Neural crest cell (in vitro differentiated cells): ENCODE data around the gene SLC7A4. TPM values are rescaled to one million over a fixed set of nuclear protein-coding genes. Genes with fewer than 3 reads are reported as not detected.

Experiments
- DNase-seq: peaks from one replicate; pipeline ENCODE4 v3.0.0; 2021; ENCODE audit warnings: low read depth, mixed read lengths, low spot score
- H3K27ac Mint-ChIP-seq: one replicate; pipeline ENCODE4 v1.8.0; 2021; ENCODE audit warnings: mild to moderate bottlenecking, mixed read lengths; ENCODE audit not compliant: unreplicated experiment
- H3K27me3 Mint-ChIP-seq: 2 replicates; pipeline ENCODE4 v1.8.0; 2021; ENCODE audit warnings: low read depth, mild to moderate bottlenecking, mixed read lengths
- H3K36me3 Mint-ChIP-seq: 2 replicates; pipeline ENCODE4 v1.8.0; 2021; ENCODE audit warnings: low read depth, mild to moderate bottlenecking, mixed read lengths
- H3K4me1 Mint-ChIP-seq: 2 replicates; pipeline ENCODE4 v1.8.0; 2021; ENCODE audit warnings: mixed read lengths
- H3K4me3 Mint-ChIP-seq: one replicate; pipeline ENCODE4 v1.8.0; 2021; ENCODE audit warnings: mild to moderate bottlenecking, mixed read lengths
- H3K9me3 Mint-ChIP-seq: 2 replicates; pipeline ENCODE4 v1.8.0; 2021; ENCODE audit warnings: mixed read lengths
- total RNA-seq: library from RNA; stranded (reverse); gene quantifications from 2 replicates; pipeline ENCODE4 v1.2.1, GENCODE V29; 2021
- TF ChIP-seq, protein P1 (sequence below): fragments of 200-600 bp; sonication (generic); conservative IDR thresholded peaks from 2 replicates; pipeline ENCODE4 v1.5.0; 2021; ENCODE audit warnings: antibody characterized with exemption, mild to moderate bottlenecking

SLC7A4 gene
- total RNA-seq, 1 donor from 2014 or later, result 0.26 TPM

DNA sequence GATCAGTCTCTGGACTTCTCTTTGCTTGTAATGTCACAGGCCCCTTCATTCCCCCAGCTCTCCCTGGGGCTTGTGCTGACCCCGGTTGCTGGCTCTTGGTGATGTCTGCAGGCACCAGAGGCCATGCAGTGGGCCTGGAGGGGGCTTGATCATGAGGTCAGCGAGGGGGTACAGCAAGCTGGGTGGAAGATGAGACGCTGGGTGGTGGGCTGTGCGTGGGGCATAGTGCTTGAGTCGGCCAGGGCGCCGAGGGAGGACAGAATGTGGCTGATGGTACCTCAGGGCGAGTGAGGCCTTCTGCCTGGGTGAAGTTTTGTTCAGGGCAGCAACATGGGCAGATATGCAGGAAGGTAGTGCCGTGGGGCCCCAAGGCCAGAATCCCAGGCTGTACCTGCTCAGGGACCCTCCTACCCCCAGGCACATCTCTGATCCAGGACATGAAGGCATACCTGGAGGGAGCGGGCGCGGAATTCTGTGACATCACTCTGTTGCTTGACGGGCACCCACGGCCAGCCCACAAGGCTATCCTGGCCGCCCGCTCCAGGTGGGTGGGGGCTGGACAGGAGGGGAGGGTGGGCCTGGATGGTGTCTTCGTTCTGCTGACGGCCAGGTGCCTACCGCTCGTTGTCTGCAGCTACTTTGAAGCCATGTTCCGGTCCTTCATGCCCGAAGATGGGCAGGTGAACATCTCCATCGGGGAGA, 36.9 kb downstream of the SLC7A4 start:
- Mint-ChIP-seq H3K4me1 (peaks cover under 1% of the 10 kb centered on the region), H3K27me3 (no peaks in the 10 kb centered on the region), H3K27ac (peak overlapping the region; percentile 50), H3K4me3 (peak overlapping the region; percentile 65), H3K9me3 (no peaks in the 10 kb centered on the region), H3K36me3 (no peaks in the 10 kb centered on the region)
- DNase-seq, result no peak
- TF ChIP-seq, protein P1, sequence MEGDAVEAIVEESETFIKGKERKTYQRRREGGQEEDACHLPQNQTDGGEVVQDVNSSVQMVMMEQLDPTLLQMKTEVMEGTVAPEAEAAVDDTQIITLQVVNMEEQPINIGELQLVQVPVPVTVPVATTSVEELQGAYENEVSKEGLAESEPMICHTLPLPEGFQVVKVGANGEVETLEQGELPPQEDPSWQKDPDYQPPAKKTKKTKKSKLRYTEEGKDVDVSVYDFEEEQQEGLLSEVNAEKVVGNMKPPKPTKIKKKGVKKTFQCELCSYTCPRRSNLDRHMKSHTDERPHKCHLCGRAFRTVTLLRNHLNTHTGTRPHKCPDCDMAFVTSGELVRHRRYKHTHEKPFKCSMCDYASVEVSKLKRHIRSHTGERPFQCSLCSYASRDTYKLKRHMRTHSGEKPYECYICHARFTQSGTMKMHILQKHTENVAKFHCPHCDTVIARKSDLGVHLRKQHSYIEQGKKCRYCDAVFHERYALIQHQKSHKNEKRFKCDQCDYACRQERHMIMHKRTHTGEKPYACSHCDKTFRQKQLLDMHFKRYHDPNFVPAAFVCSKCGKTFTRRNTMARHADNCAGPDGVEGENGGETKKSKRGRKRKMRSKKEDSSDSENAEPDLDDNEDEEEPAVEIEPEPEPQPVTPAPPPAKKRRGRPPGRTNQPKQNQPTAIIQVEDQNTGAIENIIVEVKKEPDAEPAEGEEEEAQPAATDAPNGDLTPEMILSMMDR, result no peak

DNA sequence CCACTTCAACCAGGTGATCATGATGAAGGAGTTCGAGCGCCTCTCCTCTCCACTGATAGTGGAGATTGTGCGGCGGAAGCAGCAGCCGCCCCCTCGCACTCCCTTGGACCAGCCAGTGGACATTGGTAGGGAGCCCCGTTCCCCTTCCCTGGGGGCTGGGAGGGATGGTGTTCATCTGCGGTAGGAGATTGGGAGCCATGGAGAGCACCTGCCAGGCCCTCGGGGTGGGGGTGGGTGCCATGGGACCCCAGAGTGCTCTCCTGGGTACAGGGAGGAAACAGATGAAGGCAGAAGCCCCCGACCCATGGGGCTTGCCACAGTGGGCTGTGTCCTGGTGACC, 37.5 kb downstream of the SLC7A4 start:
- Mint-ChIP-seq H3K27me3 (no peaks in the 10 kb centered on the region), H3K27ac (no peak overlapping the region), H3K4me1 (no peaks in the 10 kb centered on the region), H3K9me3 (no peaks in the 10 kb centered on the region), H3K36me3 (no peaks in the 10 kb centered on the region), H3K4me3 (peak overlapping the region; percentile 49)
- TF ChIP-seq, protein P1, result no peak
- DNase-seq, result no peak

DNA sequence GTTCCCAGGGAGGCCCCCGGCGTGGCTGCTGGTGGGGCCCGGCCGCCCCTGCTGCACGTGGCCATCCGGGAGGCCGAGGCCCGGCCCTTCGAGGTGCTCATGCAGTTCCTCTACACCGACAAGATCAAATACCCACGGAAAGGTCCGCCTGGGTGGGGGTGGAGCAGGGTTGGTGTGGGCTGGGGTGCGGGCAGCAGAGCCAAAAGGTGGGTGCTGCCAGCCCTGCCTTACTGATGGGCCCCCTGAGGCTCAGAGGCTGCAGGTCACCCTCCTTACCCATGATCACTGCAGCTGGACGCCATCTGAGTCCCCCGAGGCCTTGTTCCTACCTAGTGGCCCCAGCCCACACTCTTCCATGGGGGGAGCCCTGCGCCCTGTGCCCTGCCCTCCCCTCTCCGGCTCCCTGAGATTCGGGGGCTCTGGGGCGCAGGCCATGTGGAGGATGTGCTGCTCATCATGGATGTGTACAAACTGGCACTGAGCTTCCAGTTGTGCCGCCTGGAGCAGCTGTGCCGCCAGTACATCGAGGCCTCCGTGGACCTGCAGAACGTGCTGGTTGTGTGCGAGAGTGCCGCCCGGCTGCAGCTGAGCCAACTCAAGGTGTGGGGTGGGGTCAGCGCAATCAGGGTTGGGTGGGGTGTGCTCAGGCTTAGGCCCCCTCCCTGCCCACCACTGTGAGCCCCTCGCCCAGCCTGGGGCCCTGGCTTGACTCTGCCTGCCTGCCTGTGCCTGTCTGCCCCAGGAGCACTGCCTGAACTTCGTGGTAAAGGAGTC, 38.0 kb downstream of the SLC7A4 start:
- no peak for DNase-seq
- no peaks in the 10 kb centered on the region for H3K4me1 Mint-ChIP-seq
- TF ChIP-seq, protein P1, result no peak
- no peaks in the 10 kb centered on the region for H3K9me3 Mint-ChIP-seq
- peak overlapping the region; percentile 49 for H3K4me3 Mint-ChIP-seq
- no peaks in the 10 kb centered on the region for H3K36me3 Mint-ChIP-seq
- no peaks in the 10 kb centered on the region for H3K27me3 Mint-ChIP-seq
- H3K27ac Mint-ChIP-seq, result no peak overlapping the region

DNA sequence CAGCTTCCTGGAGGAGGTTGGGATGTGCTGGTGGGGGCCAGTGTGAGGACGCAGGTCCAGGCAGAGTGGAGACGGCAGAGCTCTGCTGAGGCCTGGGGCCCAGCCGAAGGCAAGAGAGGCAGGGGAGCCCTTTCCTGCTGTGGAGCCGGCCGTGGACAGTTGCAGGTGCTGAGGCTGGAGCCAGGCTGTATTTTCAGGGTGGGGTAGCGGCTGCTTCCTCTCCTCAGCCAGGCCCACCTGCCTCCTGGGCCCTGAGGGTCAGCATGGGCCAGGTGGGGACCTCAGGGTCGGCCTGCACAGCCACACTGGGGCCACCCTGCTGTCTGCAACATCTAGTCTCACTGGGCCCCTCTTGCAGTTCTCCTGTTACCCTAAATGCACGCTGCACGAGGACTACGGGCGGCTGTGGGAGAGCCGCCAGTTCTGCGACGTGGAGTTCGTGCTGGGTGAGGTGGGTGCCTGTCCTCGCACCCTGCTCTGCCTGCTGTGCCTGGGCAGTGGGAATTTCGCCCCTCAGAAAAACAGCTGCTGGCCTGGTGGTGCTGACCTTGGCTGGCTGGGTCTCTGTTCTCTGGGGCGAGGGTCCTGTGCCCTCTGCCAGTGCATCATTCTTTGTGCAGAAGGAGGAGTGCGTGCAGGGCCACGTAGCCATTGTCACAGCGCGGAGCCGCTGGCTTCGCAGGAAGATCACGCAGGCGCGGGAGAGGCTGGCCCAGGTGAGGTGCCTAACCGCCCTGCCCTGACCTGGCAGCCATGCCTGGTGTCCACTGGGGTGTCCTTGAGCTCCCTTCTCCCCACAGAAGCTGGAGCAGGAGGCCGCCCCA, 38.8 kb downstream of the SLC7A4 start:
- H3K27me3 Mint-ChIP-seq, result no peaks in the 10 kb centered on the region
- no peaks in the 10 kb centered on the region for H3K9me3 Mint-ChIP-seq
- no peak overlapping the region for H3K4me3 Mint-ChIP-seq
- no peaks in the 10 kb centered on the region for H3K4me1 Mint-ChIP-seq
- no peaks in the 10 kb centered on the region for H3K36me3 Mint-ChIP-seq
- H3K27ac Mint-ChIP-seq, result no peak overlapping the region
- DNase-seq, result no peak
- TF ChIP-seq, protein P1, result no peak

DNA sequence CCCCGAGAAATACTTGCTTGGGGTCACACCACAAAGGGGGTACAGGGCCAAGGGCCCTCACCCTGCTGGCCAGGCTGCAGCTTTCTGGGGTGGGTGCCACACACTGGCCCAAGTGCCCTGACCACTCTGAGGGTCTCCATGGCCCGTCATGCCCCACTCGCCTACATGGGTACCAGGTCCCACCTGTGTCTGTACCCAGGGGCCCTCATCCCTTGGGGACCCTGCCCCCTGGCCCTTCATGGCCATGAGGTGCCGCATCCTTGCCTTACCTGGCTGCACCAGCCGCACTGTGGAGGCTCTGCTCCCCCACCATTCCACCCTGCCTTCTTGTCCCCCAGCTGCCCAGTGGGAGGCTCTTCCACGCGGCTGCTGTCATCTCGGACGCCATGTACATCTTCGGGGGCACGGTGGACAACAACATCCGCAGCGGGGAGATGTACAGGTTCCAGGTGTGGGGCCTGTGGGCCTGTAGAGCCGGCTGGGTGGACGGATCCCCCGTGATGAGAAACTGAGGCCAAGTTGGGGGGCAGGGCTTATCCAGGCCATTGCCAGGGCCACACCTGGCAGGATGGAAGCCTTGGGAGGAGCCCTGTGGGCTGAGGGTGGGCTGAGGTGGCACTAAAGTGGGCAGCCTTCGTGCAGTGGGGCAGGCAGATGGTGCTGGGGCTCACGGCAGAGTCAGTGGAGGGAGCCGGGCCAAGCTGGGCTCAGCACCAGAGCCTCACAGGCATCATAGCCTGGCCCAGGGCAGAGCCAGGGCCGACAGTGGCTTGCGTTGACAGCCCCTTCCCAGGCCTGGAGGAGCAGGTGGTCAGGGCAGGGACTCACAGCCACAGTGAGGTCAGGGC, 39.7 kb downstream of the SLC7A4 start:
- no peaks in the 10 kb centered on the region for H3K36me3 Mint-ChIP-seq
- DNase-seq, result no peak
- TF ChIP-seq, protein P1, result no peak
- no peak overlapping the region for H3K4me3 Mint-ChIP-seq
- no peaks in the 10 kb centered on the region for H3K9me3 Mint-ChIP-seq
- H3K27ac Mint-ChIP-seq, result no peak overlapping the region
- no peaks in the 10 kb centered on the region for H3K4me1 Mint-ChIP-seq
- no peaks in the 10 kb centered on the region for H3K27me3 Mint-ChIP-seq
